ENCODE data around the gene IKZF1. TPM values are rescaled to one million over a fixed set of nuclear protein-coding genes. Genes with fewer than 3 reads are reported as not detected.

IKZF1 gene
- total and polyA plus RNA-seq, 2 of the 4 experiments (the other 2 are of a cell fraction) = not detected

DNA sequence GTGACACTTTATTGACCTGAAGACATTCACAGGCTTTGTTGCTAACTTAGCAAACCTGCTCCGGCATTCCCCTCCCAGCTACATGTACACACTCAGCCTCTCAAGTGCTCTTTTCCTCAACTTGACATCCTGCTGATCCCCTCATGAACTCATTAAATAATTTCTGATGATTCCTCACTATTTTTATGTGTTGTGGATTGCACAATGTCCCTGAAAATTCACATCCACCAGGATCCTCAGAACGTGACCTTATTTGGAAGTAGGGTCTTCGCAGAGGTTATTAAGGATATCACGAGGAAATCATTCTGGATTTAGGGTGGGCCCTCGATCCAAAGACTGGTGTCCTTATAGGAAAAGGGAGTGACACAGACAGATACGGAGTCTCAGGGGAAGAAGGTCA, 118.3 kb downstream of the IKZF1 start:
- H4K8ac ChIP-seq (ENCODE audit: low read depth in 2 of 2, low read length in 2 of 2) = no peak overlapping the region
- no peak overlapping the region for H3K4ac ChIP-seq (ENCODE audit: low read depth, low read length)
- H3K56ac ChIP-seq (ENCODE audit: extremely low read depth, insufficient read depth, low read length) = no peak overlapping the region
- no peak overlapping the region for H2BK5ac ChIP-seq (ENCODE audit: low read depth, low read length, poor library complexity, severe bottlenecking)
- DNase-seq = no peak
- no peak overlapping the region for H2AK9ac ChIP-seq (replicated peaks; ENCODE audit: low read depth, low read length, poor library complexity)
- CTCF ChIA-PET = no interaction called here
- no peaks in the 10 kb centered on the region; the same call in none of the 2 replicates for H3K27me3 ChIP-seq (ENCODE audit: control insufficient read depth, insufficient read depth, low read length)
- in situ Hi-C loops (cut with MboI; ENCODE audit: low sequenced_read_pairs) (no loop called here), intact Hi-C loops (cut with micrococcal nuclease) (no loop called here), dilution Hi-C loops (cut with HindIII; ENCODE audit: low sequenced_read_pairs, unreplicated experiment) (no loop called here)
- H3K4me3 ChIP-seq (ENCODE audit: insufficient read depth, low read depth, low read length) = no peak overlapping the region
- H3K14ac ChIP-seq (replicated peaks; ENCODE audit: low read depth, low read length) = no peak overlapping the region
- no peaks in the 10 kb centered on the region for H3K9me1 ChIP-seq (ENCODE audit: insufficient read depth, low read length)
- H3K23ac ChIP-seq (ENCODE audit: low read depth, low read length) = no peak overlapping the region
- no peak for ATAC-seq (ENCODE audit: low read depth)
- WGBS, 2 experiments (ENCODE audit: extremely low coverage in 2 of 2, insufficient read length in 1 of 2) = 100% methylated on average over 1 of the region's 6 CpGs; no CpG with 5 or more reads in 1 of the 2 experiments
- no peak overlapping the region for H2BK20ac ChIP-seq (ENCODE audit: low read depth, low read length)
- no peak overlapping the region for H4K5ac ChIP-seq (ENCODE audit: low read depth, low read length)
- H3K18ac ChIP-seq (ENCODE audit: low read depth, low read length) = no peak overlapping the region
- H3K9me3 ChIP-seq (ENCODE audit: control insufficient read depth, insufficient read depth, low read length) = no peaks in the 10 kb centered on the region
- POLR2A ChIA-PET (ENCODE audit: unreplicated experiment) = interaction anchor here (0.6 kb wide), 1 partner anchor 1514 kb away, joined by 5 read pairs; no protein-coding TSS in a partner anchor
- H3K79me1 ChIP-seq (ENCODE audit: low read depth in 1 of 2, low read length in 2 of 2) = no peaks in the 10 kb centered on the region
- TF ChIP-seq NFE2L2 (IDR thresholded peaks at IDR 0.05; ENCODE audit: low read depth, low read length) (no peak), FOS (IDR thresholded peaks at IDR 0.05; ENCODE audit: low read depth, low read length) (no peak), CEBPB (IDR thresholded peaks at IDR 0.05; ENCODE audit: low read depth, low read length) (peak; percentile 54), POLR2A (IDR thresholded peaks at IDR 0.05; ENCODE audit: low read depth, low read length) (no peak), MXI1 (IDR thresholded peaks at IDR 0.05; ENCODE audit: borderline replicate concordance, low read depth, low read length) (no peak), RAD21 (IDR thresholded peaks at IDR 0.05; ENCODE audit: low read length) (no peak)
- TF ChIP-seq, protein P1, sequence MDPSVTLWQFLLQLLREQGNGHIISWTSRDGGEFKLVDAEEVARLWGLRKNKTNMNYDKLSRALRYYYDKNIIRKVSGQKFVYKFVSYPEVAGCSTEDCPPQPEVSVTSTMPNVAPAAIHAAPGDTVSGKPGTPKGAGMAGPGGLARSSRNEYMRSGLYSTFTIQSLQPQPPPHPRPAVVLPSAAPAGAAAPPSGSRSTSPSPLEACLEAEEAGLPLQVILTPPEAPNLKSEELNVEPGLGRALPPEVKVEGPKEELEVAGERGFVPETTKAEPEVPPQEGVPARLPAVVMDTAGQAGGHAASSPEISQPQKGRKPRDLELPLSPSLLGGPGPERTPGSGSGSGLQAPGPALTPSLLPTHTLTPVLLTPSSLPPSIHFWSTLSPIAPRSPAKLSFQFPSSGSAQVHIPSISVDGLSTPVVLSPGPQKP (IDR thresholded peaks at IDR 0.05; ENCODE audit: borderline replicate concordance, low read depth, low read length) = no peak
- no peak overlapping the region for H3K9ac ChIP-seq (ENCODE audit: low read depth, low read length)
- no peaks in the 10 kb centered on the region for H3K4me1 ChIP-seq (ENCODE audit: control insufficient read depth, insufficient read depth, low read length)
- no peak overlapping the region for H2BK120ac ChIP-seq (ENCODE audit: low read depth, low read length)
- H4K91ac ChIP-seq (ENCODE audit: insufficient read depth, low read depth, low read length) = no peak overlapping the region
- H2AK5ac ChIP-seq (ENCODE audit: low read depth, low read length) = no peak overlapping the region
- no peak overlapping the region for H3K27ac ChIP-seq (ENCODE audit: insufficient read depth, low read length)
- H3K36me3 ChIP-seq (ENCODE audit: control insufficient read depth, insufficient read depth, low read length) = no peaks in the 10 kb centered on the region
- no peak overlapping the region for H3K4me2 ChIP-seq (ENCODE audit: low read depth, low read length)
- BruUV-seq (replicated peaks) = no TSS peak
- no peak overlapping the region for H2BK15ac ChIP-seq (ENCODE audit: low read depth, low read length)
- H4K20me1 ChIP-seq (ENCODE audit: insufficient read depth, low read length) = no peaks in the 10 kb centered on the region
- H2AFZ ChIP-seq (replicated peaks; ENCODE audit: low read length, poor library complexity) = no peak overlapping the region
